Chondrocyte (in vitro differentiated cells): ENCODE results near the gene NBAS. TPM values are rescaled to one million over a fixed set of nuclear protein-coding genes. Genes with fewer than 3 reads are reported as not detected.
"Not testable (repeated sequence)": the region's sequence is repeated elsewhere in the genome, so short reads cannot be mapped to it uniquely, and the experiment has no call there.

Source experiments
- DNase-seq: peaks from one replicate; pipeline ENCODE4 v3.0.0; 2021; ENCODE audit warnings: mixed read lengths, low spot score
- H3K27ac Mint-ChIP-seq: one replicate; pipeline ENCODE4 v1.8.0; 2021; ENCODE audit warnings: mild to moderate bottlenecking, moderate library complexity, mixed read lengths; ENCODE audit not compliant: unreplicated experiment
- H3K27me3 Mint-ChIP-seq: 2 replicates; pipeline ENCODE4 v1.8.0; 2021; ENCODE audit warnings: low read depth, mixed read lengths
- H3K36me3 Mint-ChIP-seq: 2 replicates; pipeline ENCODE4 v1.8.0; 2021; ENCODE audit warnings: low read depth, mixed read lengths
- H3K4me1 Mint-ChIP-seq: 2 replicates; pipeline ENCODE4 v1.8.0; 2021; ENCODE audit warnings: low read depth, mild to moderate bottlenecking, mixed read lengths
- H3K4me3 Mint-ChIP-seq: one replicate; pipeline ENCODE4 v1.8.0; 2021; ENCODE audit warnings: mild to moderate bottlenecking, moderate library complexity, mixed read lengths; ENCODE audit not compliant: unreplicated experiment
- H3K9me3 Mint-ChIP-seq: 2 replicates; pipeline ENCODE4 v1.8.0; 2021; ENCODE audit warnings: low read depth, mixed read lengths
- total RNA-seq: library from RNA; stranded (reverse); gene quantifications from 3 replicates; pipeline ENCODE4 v1.2.1, GENCODE V29; 2021
- TF ChIP-seq, protein P1 (sequence below): fragments of 200-600 bp; sonication (generic); IDR thresholded peaks from 2 replicates; pipeline ENCODE4 v1.5.0; 2021; ENCODE audit warnings: antibody characterized with exemption, mild to moderate bottlenecking, moderate library complexity

Gene NBAS
- total RNA-seq, 1 donor from 2014 or later = 47.6 TPM

DNA sequence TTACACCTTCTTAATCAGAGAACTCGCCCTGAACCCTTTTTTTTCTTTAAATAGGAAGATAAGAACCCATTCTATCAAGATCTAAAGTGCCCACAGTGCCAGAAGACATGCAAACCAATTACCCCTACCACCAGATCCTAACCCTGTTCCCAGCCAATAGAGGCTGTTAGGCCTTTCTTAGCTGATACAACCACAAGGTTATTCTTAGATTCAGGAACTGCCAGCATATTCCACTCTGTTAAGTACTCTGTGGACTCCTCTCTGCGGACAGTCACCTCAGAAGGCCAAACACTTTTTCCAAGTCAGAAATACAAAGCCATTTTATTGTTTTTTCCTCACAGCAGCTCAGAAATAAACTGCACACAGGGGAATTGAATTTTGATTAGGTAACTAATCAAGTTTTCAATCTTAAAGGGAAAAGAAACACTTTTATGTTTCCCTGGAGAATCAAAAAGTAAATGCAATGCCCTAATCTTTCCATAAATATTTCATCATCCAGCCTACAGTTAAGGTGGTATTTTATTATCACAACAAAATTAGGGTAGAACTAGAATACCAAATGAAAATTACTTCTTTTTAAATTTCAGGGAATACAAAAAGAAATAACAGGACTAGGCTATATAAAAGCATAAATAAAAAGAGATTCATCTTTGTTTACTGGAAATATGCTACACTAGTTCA, 111.4 kb downstream of the NBAS start:
- TF ChIP-seq, protein P1, sequence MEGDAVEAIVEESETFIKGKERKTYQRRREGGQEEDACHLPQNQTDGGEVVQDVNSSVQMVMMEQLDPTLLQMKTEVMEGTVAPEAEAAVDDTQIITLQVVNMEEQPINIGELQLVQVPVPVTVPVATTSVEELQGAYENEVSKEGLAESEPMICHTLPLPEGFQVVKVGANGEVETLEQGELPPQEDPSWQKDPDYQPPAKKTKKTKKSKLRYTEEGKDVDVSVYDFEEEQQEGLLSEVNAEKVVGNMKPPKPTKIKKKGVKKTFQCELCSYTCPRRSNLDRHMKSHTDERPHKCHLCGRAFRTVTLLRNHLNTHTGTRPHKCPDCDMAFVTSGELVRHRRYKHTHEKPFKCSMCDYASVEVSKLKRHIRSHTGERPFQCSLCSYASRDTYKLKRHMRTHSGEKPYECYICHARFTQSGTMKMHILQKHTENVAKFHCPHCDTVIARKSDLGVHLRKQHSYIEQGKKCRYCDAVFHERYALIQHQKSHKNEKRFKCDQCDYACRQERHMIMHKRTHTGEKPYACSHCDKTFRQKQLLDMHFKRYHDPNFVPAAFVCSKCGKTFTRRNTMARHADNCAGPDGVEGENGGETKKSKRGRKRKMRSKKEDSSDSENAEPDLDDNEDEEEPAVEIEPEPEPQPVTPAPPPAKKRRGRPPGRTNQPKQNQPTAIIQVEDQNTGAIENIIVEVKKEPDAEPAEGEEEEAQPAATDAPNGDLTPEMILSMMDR = no peak
- peak overlapping the region; percentile 55 for H3K27ac Mint-ChIP-seq
- peaks cover 11% of the 10 kb centered on the region for H3K9me3 Mint-ChIP-seq
- DNase-seq = no peak
- H3K4me3 Mint-ChIP-seq = no peak overlapping the region
- peaks cover 19% of the 10 kb centered on the region for H3K36me3 Mint-ChIP-seq
- peaks cover 19% of the 10 kb centered on the region for H3K4me1 Mint-ChIP-seq
- no peaks in the 10 kb centered on the region for H3K27me3 Mint-ChIP-seq

DNA sequence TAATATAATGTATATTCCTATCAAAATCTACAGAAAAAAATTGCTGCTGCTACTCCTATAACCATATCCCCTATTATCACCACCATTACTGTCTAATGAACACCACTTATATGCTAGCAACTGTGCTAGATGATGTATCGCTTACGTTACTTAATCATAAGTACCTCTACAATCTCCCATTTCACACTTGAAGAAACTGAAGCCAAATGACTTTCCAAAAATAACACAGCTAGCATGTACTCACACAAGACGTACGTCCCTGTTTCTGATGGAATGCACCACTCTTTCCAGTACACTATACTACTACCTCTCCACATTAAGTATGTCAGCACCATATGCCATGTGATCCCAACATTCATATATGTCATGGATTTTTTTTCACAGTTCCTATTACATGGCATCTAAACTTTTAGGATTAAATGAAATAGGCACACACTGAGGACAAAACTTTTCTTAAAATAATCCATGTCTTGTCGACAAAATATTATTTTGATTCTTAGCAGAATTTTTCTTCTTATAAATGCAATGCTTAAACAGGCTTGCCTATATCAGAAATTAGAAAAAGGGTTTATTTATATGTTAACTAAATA, 112.8 kb downstream of the NBAS start:
- H3K36me3 Mint-ChIP-seq = peaks cover 16% of the 10 kb centered on the region
- TF ChIP-seq, protein P1 = no peak
- no peak for DNase-seq
- H3K9me3 Mint-ChIP-seq = peaks cover 13% of the 10 kb centered on the region
- peaks cover 19% of the 10 kb centered on the region for H3K4me1 Mint-ChIP-seq
- no peak overlapping the region for H3K27ac Mint-ChIP-seq
- no peak overlapping the region for H3K4me3 Mint-ChIP-seq
- no peaks in the 10 kb centered on the region for H3K27me3 Mint-ChIP-seq

DNA sequence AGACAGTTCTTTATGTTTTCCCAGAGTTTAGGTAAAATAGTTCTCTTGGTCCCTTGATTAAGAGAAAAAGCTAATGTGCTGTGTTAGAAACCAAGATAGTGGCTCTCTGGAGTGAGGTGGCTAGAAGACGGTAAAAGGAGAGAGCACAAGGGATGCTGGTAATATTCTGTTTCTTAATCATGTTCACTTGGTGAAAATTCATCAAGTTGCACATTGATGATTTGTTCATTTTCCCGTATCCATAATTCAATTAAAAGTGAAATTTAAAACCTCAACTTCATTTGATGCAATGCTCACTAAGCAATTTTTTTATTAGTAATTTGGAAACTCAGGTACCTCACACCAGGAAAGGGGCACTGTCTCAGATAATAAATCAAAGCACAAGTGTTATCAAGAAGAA, 113.8 kb downstream of the NBAS start:
- H3K27ac Mint-ChIP-seq = no peak overlapping the region
- peaks cover 19% of the 10 kb centered on the region for H3K4me1 Mint-ChIP-seq
- peaks cover 12% of the 10 kb centered on the region for H3K36me3 Mint-ChIP-seq
- no peak overlapping the region for H3K4me3 Mint-ChIP-seq
- TF ChIP-seq, protein P1 = no peak
- H3K27me3 Mint-ChIP-seq = no peaks in the 10 kb centered on the region
- DNase-seq = no peak
- peaks cover 13% of the 10 kb centered on the region for H3K9me3 Mint-ChIP-seq

DNA sequence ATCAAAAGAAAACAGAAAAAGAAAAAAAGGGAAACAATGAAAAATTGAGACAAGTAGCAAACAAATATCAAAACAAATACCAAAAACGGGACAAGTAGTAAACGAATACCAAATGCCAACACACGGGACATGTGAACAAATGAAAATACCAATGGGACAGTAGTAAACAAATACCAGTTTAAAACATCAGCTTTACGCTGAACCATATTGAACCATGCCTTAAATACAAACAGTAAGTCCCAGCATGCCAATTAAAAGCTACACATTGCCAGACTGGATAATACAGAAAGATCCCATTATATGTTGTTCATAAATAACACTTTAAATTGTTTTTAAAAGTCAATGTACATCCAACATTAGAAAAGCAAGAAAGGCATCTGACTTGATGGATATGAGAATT, 114.2 kb downstream of the NBAS start:
- DNase-seq = no peak
- Mint-ChIP-seq H3K9me3 (peaks cover 13% of the 10 kb centered on the region), H3K27me3 (no peaks in the 10 kb centered on the region), H3K4me3 (no peak overlapping the region), H3K36me3 (peaks cover 12% of the 10 kb centered on the region), H3K27ac (no peak overlapping the region), H3K4me1 (peaks cover 19% of the 10 kb centered on the region)
- TF ChIP-seq, protein P1 = no peak

DNA sequence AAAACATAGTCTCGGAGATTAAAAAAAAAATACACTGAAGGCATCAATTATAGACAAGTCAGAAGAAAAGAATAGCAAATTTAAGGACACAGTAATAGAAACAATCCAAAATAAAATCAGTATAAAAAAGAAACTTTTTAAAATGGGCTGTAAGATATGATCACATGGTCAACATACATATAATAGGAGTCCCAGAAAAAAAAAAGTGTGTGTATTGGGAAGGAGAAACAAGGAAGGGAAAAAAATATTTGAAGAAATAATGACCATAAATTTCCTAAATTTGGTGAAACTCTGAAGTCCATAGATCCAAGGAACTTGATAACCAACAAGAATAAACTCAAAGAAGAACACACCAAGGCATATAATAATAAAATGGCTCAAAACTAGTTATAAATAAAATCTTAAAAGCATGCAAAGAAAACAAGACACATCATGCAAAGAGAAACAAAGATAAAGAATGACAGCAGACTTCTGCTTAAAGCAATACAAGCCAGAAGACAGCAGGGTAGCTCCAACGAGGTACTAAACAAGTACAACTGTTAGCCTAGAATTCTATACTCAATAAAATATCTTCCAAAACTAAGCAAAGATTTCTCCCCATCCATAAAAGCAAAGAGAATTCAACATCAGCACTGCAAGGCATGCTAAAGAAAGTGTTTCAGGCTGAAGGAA, 115.1 kb downstream of the NBAS start:
- no peak overlapping the region for H3K4me3 Mint-ChIP-seq

DNA sequence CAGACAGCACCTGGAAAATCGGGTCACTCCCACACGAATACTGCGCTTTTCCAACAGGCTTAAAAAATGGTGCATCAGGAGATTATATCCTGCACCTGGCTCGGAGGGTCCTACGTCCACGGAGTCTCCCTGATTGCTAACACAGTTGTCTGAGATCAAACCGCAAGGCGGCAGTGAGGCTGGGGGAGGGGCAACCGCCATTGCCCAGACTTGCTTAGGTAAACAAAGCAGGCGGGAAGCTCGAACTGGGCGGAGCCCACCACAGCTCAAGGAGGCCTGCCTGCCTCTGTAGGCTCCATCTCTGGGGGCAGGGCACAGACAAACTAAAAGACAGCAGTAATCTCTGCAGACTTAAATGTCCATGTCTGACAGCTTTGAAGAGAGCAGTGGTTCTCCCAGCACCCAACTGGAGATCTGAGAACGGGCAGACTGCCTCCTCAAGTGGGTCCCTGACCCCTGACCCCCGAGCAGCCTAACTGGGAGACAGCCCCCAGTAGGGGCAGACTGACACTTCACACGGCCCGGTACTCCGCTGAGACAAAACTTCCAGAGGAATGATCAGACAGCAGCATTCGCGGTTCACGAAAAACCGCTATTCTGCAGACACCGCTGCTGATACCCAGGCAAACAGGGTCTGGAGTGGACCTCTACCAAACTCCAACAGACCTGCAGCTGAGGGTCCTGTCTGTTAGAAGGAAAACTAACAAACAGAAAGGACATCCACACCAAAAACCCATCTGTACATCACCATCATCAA, 121.2 kb downstream of the NBAS start:
- DNase-seq, H3K9me3 Mint-ChIP-seq, H3K36me3 Mint-ChIP-seq, H3K27me3 Mint-ChIP-seq, H3K27ac Mint-ChIP-seq, H3K4me1 Mint-ChIP-seq, H3K4me3 Mint-ChIP-seq: not testable (repeated sequence)

More for the DNA sequence above, 115.1 kb downstream of the NBAS start:
- peaks cover 9% of the 10 kb centered on the region for H3K36me3 Mint-ChIP-seq
- H3K9me3 Mint-ChIP-seq = peaks cover 13% of the 10 kb centered on the region
- no peak overlapping the region for H3K27ac Mint-ChIP-seq
- DNase-seq = no peak
- peaks cover 19% of the 10 kb centered on the region for H3K4me1 Mint-ChIP-seq
- TF ChIP-seq, protein P1 = no peak
- H3K27me3 Mint-ChIP-seq = no peaks in the 10 kb centered on the region

DNA sequence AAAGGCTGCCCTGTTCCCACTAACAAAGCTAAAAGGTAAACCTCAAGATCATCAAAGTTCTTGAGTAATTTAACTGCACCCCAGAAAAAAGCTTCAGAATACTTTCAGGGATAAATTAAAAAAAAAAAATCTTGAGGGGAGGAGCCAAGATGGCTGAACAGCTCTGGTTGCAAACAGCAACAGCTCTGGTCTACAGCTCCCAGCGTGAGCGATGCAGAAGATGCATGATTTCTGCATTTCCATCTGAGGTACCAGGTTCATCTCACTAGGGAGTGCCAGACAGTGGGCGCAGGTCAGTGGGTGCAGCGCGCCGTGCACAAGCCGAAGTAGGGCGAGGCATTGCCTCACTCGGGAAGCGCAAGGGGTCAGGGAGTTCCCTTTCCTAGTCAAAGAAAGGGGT, 121.8 kb downstream of the NBAS start:
- not testable (repeated sequence) for H3K9me3 Mint-ChIP-seq, H3K4me1 Mint-ChIP-seq, H3K36me3 Mint-ChIP-seq, H3K27ac Mint-ChIP-seq, DNase-seq, H3K4me3 Mint-ChIP-seq, H3K27me3 Mint-ChIP-seq
